Peyer's patch (tissue), 4 donors: ENCODE measurements around the gene RFFL.

Experiments
- CTCF ChIP-seq, 6 experiments: fragments of 450-650 bp in 4 of 6; fragments of 200-600 bp in 2 of 6; sonication (generic) in 1 of 6; IDR thresholded peaks; one replicate each; pipeline ENCODE4 v1.5.1; 2017 to 2019; ENCODE audit warnings: antibody characterized with exemption in 6 of 6, mild to moderate bottlenecking in 3 of 6, moderate library complexity in 1 of 6
- POLR2A ChIP-seq, 2 donors: fragments of 450-650 bp; IDR thresholded peaks; one replicate each; pipeline ENCODE4 v1.5.1; 2017; ENCODE audit warnings: antibody characterized with exemption in 2 of 2, mild to moderate bottlenecking in 2 of 2, moderate library complexity in 2 of 2

- TF ChIP-seq CTCF (IDR thresholded peaks at IDR 0.05) (peak in 5 of 6 experiments; percentile 18 to 48 (median 22)), POLR2A (IDR thresholded peaks at IDR 0.05) (peak in 1 of 2 donors; percentile 28)
Measured at GRCh38 chr17:35063514-35064223, at the start of gene RFFL.
